HuH-7.5 (cell line): ENCODE measurements around the gene APOB.

Experiments used
- DNase-seq: peaks from one replicate; pipeline ENCODE4 v3.0.0; 2011; ENCODE audit warnings: low spot score

APOB gene

DNA sequence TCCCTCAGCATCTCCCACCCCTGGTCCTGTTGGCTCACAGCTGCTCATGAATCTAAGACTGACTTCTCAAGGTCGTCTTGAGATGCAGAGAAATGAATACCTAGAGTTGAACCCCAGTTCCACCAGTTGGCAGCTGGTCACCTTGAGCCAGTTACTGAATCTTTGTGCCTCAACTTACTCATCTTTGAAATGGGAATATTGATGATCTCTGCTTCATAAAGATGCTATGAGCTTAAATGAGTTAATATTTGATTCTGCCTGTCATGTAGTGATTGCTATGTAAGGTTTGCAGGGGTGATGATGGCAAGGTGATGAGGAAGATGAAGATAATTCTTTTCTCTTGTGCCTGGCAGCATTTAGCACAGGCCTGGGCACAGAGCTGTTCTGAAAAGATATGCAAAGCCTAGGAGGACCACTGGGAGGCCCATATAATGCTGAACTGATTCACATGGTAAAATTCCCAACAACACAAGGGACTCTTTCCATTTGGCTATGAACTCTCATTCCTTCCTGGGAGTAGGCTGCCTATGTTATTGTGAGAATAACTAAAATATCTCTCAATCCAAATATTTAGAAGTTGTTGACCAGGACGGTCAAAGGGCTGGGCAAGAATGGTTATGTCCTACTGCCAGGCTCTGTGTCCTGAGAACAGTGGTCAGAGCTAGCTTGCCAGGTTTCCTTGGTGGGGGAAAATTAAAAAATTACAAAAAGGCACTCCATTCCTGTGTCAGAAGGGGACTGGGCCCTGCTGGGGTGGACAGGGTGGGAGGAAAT lies 70.9 kb downstream of the APOB start:
- no peak for DNase-seq

DNA sequence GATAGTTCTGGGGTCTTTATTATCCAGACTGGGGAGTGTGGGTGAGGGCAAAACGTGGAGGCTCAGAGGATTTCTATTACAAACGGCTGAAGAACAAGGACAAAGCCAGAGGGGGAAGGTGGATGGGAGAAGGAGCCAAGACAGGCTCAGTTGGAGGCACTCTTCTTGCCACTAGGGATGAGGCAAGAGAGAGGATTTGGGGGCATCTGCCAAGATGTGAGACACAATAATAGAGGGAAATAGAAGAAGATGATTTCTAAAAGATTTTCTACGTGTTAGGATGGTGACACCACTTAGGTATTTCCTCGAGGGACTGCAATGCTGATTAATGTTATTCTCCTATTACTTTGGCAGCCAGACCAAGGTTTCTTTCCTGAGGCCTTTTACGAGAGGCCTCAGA lies 71.8 kb downstream of the APOB start:
- DNase-seq, result no peak

GRCh38 chr2:20970068-20970467 lies 73.8 kb downstream of the APOB start:
- DNase-seq, result no peak

- no peak for DNase-seq
Observed at GRCh38 chr2:20966061-20966595, 77.7 kb downstream of the APOB start.

- DNase-seq, result no peak
Observed at GRCh38 chr2:20965221-20965620, 78.7 kb downstream of the APOB start.

DNA sequence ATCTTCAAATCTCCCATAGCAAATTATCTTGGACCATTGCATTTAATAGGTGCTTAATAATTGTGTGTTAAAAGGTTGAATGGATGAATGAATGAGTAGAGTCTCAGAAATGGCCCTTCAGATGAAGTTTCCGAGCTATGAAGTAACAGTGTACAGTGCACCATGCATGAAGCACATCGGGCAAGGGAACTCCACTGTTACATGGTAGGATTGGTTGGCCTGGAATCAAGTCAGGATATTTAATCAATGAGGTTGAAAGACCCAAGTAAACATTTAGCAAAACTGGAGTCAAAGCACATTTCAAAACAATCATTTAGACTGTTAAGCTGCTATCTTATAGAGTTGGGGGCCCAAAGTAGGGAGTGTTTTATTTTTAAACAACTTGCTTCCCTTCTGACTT lies 80.0 kb downstream of the APOB start:
- DNase-seq, result no peak

- DNase-seq, result peak; percentile 58
Observed at GRCh38 chr2:20962939-20963557, 80.8 kb downstream of the APOB start.

GRCh38 chr2:20961858-20962257 lies 82.0 kb downstream of the APOB start:
- DNase-seq, result no peak

GRCh38 chr2:20960003-20960402 lies 83.9 kb downstream of the APOB start:
- no peak for DNase-seq

DNA sequence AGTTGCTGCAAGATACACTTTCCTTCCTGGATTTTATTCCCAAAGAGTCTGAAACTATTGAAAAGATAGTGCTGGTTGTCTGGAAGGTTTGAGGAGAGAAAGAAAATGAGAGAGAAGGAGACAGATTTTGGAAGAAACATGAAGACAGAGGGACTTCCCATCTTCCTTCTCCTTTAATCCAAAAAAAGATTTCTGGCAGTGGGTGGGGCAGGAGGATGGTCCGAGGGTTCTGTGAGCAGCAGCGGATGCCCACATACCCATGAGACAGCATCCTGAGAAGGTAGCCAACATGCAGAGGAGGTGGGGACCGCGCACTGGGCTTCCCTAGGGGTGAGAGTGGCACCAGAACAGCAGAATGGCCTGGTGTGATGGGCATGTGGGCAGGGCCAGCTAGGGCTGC lies 84.6 kb downstream of the APOB start:
- DNase-seq, result no peak

GRCh38 chr2:20957788-20958525 lies 85.9 kb downstream of the APOB start:
- no peak for DNase-seq

- DNase-seq, result no peak
Observed at GRCh38 chr2:20955277-20956026, 88.4 kb downstream of the APOB start.

DNA sequence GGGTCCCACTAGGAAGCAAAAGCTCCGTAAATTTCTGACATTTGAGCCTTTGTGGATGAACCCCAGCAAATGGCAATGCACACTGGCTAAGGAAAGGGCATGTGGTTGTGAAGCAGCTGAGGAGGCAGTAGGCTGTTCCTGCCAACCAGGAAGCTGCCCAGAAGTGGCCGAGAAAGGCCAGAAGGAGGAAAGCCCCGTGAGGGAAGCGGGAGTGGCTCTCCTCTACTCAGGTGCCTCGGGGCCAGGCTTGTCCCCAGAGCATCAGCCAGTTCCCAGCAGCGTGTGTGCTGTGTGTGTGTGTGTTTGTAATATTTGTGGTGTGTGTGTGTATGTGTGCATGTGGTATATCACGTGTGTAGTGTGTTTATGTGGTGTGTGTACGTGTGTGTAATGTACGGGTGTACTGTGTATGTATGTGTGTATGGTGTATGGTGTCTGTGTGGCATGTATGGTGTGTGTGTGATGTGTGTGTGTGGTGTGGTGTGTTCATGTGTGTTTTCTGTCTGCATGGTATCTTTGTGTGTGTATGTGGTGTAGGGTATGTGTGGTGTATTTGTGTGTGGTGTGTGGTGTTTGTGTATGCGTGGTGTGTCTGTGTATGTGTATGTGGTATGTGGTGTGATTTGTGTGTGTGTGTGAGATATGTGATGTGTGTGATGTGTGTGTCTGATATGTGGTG lies 90.6 kb downstream of the APOB start:
- no peak for DNase-seq
